MM.1S (cell line): ENCODE measurements around the gene PKNOX1.

Experiments
- EZH2 ChIP-seq: fragments of 300-600 bp; sonication (generic); optimal IDR thresholded peaks from 2 replicates; pipeline ENCODE3; 2017; ENCODE audit warnings: low read depth, mild to moderate bottlenecking, antibody characterized with exemption, low read length, mixed read lengths
- EZH2phosphoT487 ChIP-seq: fragments of 300-600 bp; sonication (generic); IDR thresholded peaks from 2 replicates; pipeline ENCODE4 v1.6.1; 2018; ENCODE audit warnings: antibody characterized with exemption, low read length
- TF ChIP-seq, protein P1 (sequence below): fragments of 300-600 bp; sonication (generic); IDR thresholded peaks from 2 replicates; pipeline ENCODE4 v1.5.1; 2016; ENCODE audit warnings: antibody characterized with exemption, low read length, mixed read lengths

DNA sequence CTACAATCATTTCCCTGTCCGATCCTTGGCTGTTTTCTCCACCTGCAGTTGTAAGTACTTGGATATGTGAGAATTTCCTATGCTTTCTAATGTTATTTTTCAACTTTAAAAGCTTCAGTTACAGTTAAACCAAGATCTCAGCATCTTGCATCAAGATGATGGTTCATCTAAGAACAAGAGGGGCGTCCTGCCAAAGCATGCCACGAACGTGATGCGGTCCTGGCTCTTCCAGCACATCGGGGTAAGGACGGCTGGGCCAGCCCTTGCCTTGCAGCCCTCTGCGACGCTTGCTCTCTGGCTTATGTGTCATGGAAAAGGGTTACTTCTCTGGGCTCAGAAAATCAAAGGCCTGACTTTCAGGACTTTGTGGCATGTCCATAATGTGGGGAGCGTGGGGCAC is 46.8 kb downstream of the PKNOX1 start:
- TF ChIP-seq, protein P1, sequence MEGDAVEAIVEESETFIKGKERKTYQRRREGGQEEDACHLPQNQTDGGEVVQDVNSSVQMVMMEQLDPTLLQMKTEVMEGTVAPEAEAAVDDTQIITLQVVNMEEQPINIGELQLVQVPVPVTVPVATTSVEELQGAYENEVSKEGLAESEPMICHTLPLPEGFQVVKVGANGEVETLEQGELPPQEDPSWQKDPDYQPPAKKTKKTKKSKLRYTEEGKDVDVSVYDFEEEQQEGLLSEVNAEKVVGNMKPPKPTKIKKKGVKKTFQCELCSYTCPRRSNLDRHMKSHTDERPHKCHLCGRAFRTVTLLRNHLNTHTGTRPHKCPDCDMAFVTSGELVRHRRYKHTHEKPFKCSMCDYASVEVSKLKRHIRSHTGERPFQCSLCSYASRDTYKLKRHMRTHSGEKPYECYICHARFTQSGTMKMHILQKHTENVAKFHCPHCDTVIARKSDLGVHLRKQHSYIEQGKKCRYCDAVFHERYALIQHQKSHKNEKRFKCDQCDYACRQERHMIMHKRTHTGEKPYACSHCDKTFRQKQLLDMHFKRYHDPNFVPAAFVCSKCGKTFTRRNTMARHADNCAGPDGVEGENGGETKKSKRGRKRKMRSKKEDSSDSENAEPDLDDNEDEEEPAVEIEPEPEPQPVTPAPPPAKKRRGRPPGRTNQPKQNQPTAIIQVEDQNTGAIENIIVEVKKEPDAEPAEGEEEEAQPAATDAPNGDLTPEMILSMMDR = no peak
- no peak for TF ChIP-seq EZH2
- TF ChIP-seq EZH2phosphoT487 = no peak
